K562 (cell line): ENCODE measurements around the gene AFDN. TPM values are rescaled to one million over a fixed set of nuclear protein-coding genes. Genes with fewer than 3 reads are reported as not detected.

ENCODE experiments used
- ATAC-seq: fragments of 200-7000 bp; cut with Tn5 transposase; 3 replicates; pipeline ENCODE4 v1.9.1; 2020; ENCODE audit warnings: moderate library complexity
- BruUV-seq: library from RNA; stranded (reverse); fragments of 400-500 nt; replicated peaks from 2 replicates; lab custom pipeline; 2021; lab: Mats Ljungman, UMichigan
- CTCF ChIA-PET: fragments of 300-600 bp; formaldehyde crosslinking; extraction: SDS; loops from one replicate; lab custom pipeline; 2021; ENCODE audit warnings: low intra/inter-chr PET ratio; lab: Yijun Ruan, JAX
- POLR2A ChIA-PET: fragments of 300-600, 350-650 bp; sonication (Branson Sonifier 250); formaldehyde crosslinking; extraction: SDS; loops from one replicate; lab custom pipeline; 2021; ENCODE audit warnings: antibody characterized with exemption, inconsistent platforms; lab: Yijun Ruan, JAX
- DNase-seq, 4 experiments: peaks; one replicate each; pipeline versions ENCODE4 v3.0.0 to v3.0.0-alpha.2; 2011 to 2018; ENCODE audit warnings: low spot score in 3 of 4, mixed read lengths in 3 of 4; ENCODE audit errors: extremely low read depth in 1 of 4
- FAIRE-seq: peaks from 2 replicates; lab custom pipeline; 2011; peaks lifted over from hg19 to GRCh38; lab: Jason Lieb, UNC
- H2AFZ ChIP-seq: 2 replicates; pipeline ENCODE4 v1.6.0; 2011; ENCODE audit warnings: low read depth, low read length, control low read depth, inconsistent platforms
- H3K27ac ChIP-seq: fragments of 200-600 bp; 3 replicates; pipeline ENCODE4 v1.8.0; 2011; ENCODE audit warnings: low read depth, mild to moderate bottlenecking, control low read depth, inconsistent platforms, low read length, moderate library complexity, mixed read lengths; ENCODE audit errors: extremely low read depth
- H3K27me3 ChIP-seq, 2 experiments: fragments of 300-600 bp in 1 of 2; 2 replicates in 1 of 2; 3 replicates in 1 of 2; pipeline versions ENCODE4 v1.6.0 to v1.8.0; 2011; ENCODE audit warnings: inconsistent platforms in 2 of 2, low read length in 2 of 2, mild to moderate bottlenecking in 1 of 2, mixed read lengths in 1 of 2, moderate library complexity in 1 of 2; ENCODE audit not compliant: control insufficient read depth in 2 of 2, insufficient read depth in 2 of 2
- H3K36me3 ChIP-seq: fragments of 300-600 bp; 3 replicates; pipeline ENCODE4 v1.8.0; 2011; ENCODE audit warnings: mild to moderate bottlenecking, low read length, inconsistent platforms; ENCODE audit not compliant: control insufficient read depth, insufficient read depth
- H3K4me1 ChIP-seq, 2 experiments: fragments of 200-600 bp in 1 of 2; replicated peaks in 1 of 2; 2 replicates in 1 of 2; 3 replicates in 1 of 2; pipeline versions ENCODE4 v1.5.1 to v1.8.0; 2011; ENCODE audit warnings: inconsistent platforms in 2 of 2, low read length in 2 of 2, mild to moderate bottlenecking in 1 of 2, mixed read lengths in 1 of 2, moderate library complexity in 1 of 2; ENCODE audit not compliant: control insufficient read depth in 2 of 2, insufficient read depth in 2 of 2
- H3K4me2 ChIP-seq: 2 replicates; pipeline ENCODE4 v1.6.1; 2011; ENCODE audit warnings: low read length, control low read depth, inconsistent platforms, mixed read lengths; ENCODE audit not compliant: insufficient read depth
- H3K4me3 ChIP-seq: fragments of 200-600 bp; sonication (generic), shearing (Covaris generic); 2 replicates; pipeline ENCODE4 v1.5.1; 2016; ENCODE audit warnings: control low read depth, inconsistent platforms
- H3K79me2 ChIP-seq: fragments of 200-600 bp; 3 replicates; pipeline ENCODE4 v1.8.0; 2011; ENCODE audit warnings: low read length, inconsistent platforms; ENCODE audit not compliant: control insufficient read depth, insufficient read depth
- H3K9ac ChIP-seq, 2 experiments: 2 replicates each; pipeline versions ENCODE4 v1.6.0 to v1.6.1; 2011; ENCODE audit warnings: low read depth in 2 of 2, low read length in 2 of 2, control low read depth in 1 of 2, inconsistent platforms in 1 of 2, mild to moderate bottlenecking in 1 of 2, mixed read lengths in 1 of 2; ENCODE audit not compliant: insufficient read depth in 1 of 2
- H3K9me1 ChIP-seq: one replicate; pipeline ENCODE4 v1.6.0; 2011; ENCODE audit warnings: inconsistent platforms, mild to moderate bottlenecking, low read length, moderate library complexity; ENCODE audit not compliant: control insufficient read depth, insufficient read depth
- H3K9me3 ChIP-seq: replicated peaks from 2 replicates; pipeline ENCODE4 v1.5.1; 2011; ENCODE audit warnings: low read depth, low read length, inconsistent platforms; ENCODE audit not compliant: control insufficient read depth, insufficient read depth
- H4K20me1 ChIP-seq: replicated peaks from 2 replicates; pipeline ENCODE4 v1.6.1; 2011; ENCODE audit warnings: low read length, inconsistent platforms, mixed read lengths; ENCODE audit not compliant: control insufficient read depth, insufficient read depth
- KDM5B ChIP-seq: fragments of 200-600 bp; sonication (generic); IDR thresholded peaks from 2 replicates; pipeline ENCODE4 v1.6.1; 2012; ENCODE audit warnings: low read depth, mild to moderate bottlenecking, moderate library complexity, low read length, control low read depth, inconsistent platforms; ENCODE audit not compliant: insufficient replicate concordance
- KLF1 ChIP-seq: fragments of 450-650 bp; IDR thresholded peaks from 2 replicates; pipeline ENCODE4 v1.6.1; 2016; ENCODE audit warnings: missing genetic modification characterization, missing compliant biosample characterization
- MAZ ChIP-seq, 2 experiments: fragments of 450-650 bp in 1 of 2; sonication (generic) in 1 of 2; formaldehyde crosslinking; IDR thresholded peaks in 1 of 2; conservative IDR thresholded peaks in 1 of 2; 2 replicates each; pipeline versions ENCODE4 v1.4.0 to v1.5.0; 2020; ENCODE audit warnings: mild to moderate bottlenecking in 1 of 2, missing genetic modification reagents in 1 of 2
- NFIX ChIP-seq: fragments of 250-450 bp; sonication (Bioruptor Pico); IDR thresholded peaks from 2 replicates; pipeline ENCODE4 v1.4.0; 2020; ENCODE audit warnings: low read depth, mild to moderate bottlenecking, moderate library complexity
- PBX2 ChIP-seq, 2 experiments: IDR thresholded peaks in 1 of 2; conservative IDR thresholded peaks in 1 of 2; 2 replicates each; pipeline ENCODE4 v1.6.1; 2016; ENCODE audit warnings: low read depth in 2 of 2, mild to moderate bottlenecking in 1 of 2, missing compliant biosample characterization in 1 of 2, missing genetic modification characterization in 1 of 2, moderate library complexity in 1 of 2
- POLR2G ChIP-seq: fragments of 200-400 bp; formaldehyde crosslinking; IDR thresholded peaks from 2 replicates; pipeline ENCODE4 v1.6.1; 2017; ENCODE audit warnings: low read depth, mild to moderate bottlenecking, antibody characterized with exemption, low read length, moderate library complexity
- RBM34 ChIP-seq: fragments of 200-400 bp; formaldehyde crosslinking; IDR thresholded peaks from 2 replicates; pipeline ENCODE4 v1.6.1; 2018; ENCODE audit warnings: low read length, borderline replicate concordance; ENCODE audit not compliant: insufficient read depth
- SMAD4 ChIP-seq: fragments of 250-450 bp; sonication (Bioruptor Pico); conservative IDR thresholded peaks from 2 replicates; pipeline ENCODE4 v1.8.0; 2021; ENCODE audit warnings: inconsistent platforms, mild to moderate bottlenecking, moderate library complexity
- WGBS: fragments of 100-300 bp; shearing (Covaris generic); methylation state at CpG from one replicate; pipeline ENCODE4 v1.1.6; 2016; ENCODE audit warnings: low coverage, mixed read lengths; ENCODE audit not compliant: insufficient coverage; ENCODE audit errors: missing lambda C conversion rate; 5-methylcytosine and 5-hydroxymethylcytosine counted together
- in situ Hi-C: fragments of 300-500 bp; cut with MboI; formaldehyde crosslinking; loops from 4 replicates; pipeline ENCODE4 v1.15.0; 2018; ENCODE audit warnings: inconsistent platforms, mixed read lengths
- intact Hi-C: fragments of 100-400 bp; cut with micrococcal nuclease; formaldehyde crosslinking; loops from 2 replicates; pipeline ENCODE4 v1.14.2; 2022
- polyA plus RNA-seq, 8 experiments: library from polyadenylated mRNA; depleted of rRNA in 4 of 8; stranded (reverse) in 5 of 8; unstranded in 3 of 8; fragments of >200 nt; fragmentation: Nextera tagmentation in 2 of 8; fragmentation: Illumina TruSeq in 1 of 8; extraction: Ambion mirVana in 2 of 8; extraction: Trizol in 1 of 8; gene quantifications; 2 replicates each; pipeline versions ENCODE4 v1.2.1 to v1.2.3, GENCODE V29; 2011 to 2014; ENCODE audit warnings: inconsistent platforms in 1 of 8, missing spikeins in 1 of 8
- total RNA-seq, 7 experiments: library from RNA; depleted of rRNA in 6 of 7; stranded (reverse); fragments of >200 nt in 6 of 7; fragmentation: Illumina TruSeq in 2 of 7; extraction: Trizol in 2 of 7; gene quantifications; 2 replicates each; pipeline versions ENCODE4 v1.2.1 to v1.2.3, GENCODE V29; 2011 to 2021; ENCODE audit warnings: low replicate concordance in 1 of 7

The AFDN gene
- total and polyA plus RNA-seq, 9 of the 15 experiments (the other 6 are each of a cell fraction or from before 2014, with no cell fraction given): 7.2 to 129 (median 105) TPM

GRCh38 chr6:167937301-167937700 is 110.6 kb downstream of the AFDN start:
- BruUV-seq: no TSS peak
- H2AFZ ChIP-seq: no peak overlapping the region
- in situ Hi-C loops (no loop called here), intact Hi-C loops (no loop called here)
- H3K4me2 ChIP-seq: no peak overlapping the region
- no peak for ATAC-seq
- POLR2A ChIA-PET: interaction anchor here (1.4 kb wide), 1 partner anchor 11 kb away, joined by 6 read pairs; no protein-coding TSS in a partner anchor
- no peaks in the 10 kb centered on the region for H3K9me3 ChIP-seq
- H3K9me1 ChIP-seq: peaks cover 8% of the 10 kb centered on the region
- H4K20me1 ChIP-seq: no peaks in the 10 kb centered on the region; the same call in 1 of the 2 replicates
- peaks cover 47% of the 10 kb centered on the region for H3K36me3 ChIP-seq
- no peak for TF ChIP-seq SMAD4 (CRISPR knock-in tag)
- TF ChIP-seq PBX2 (CRISPR knock-in tag; IDR thresholded peaks at IDR 0.05; ENCODE audit: low read depth): no peak
- no peak for TF ChIP-seq PBX2 (tag; conservative IDR thresholded peaks at IDR 0.05; ENCODE audit: low read depth)
- no peak for TF ChIP-seq MAZ (CRISPR knock-in tag; conservative IDR thresholded peaks at IDR 0.05 in 1 of 2, IDR thresholded peaks at IDR 0.05 in 1 of 2)
- TF ChIP-seq NFIX (CRISPR knock-in tag): no peak
- no peak for TF ChIP-seq POLR2G
- TF ChIP-seq RBM34: no peak
- TF ChIP-seq KLF1 (tag): no peak
- no peak for TF ChIP-seq KDM5B
- H3K9ac ChIP-seq: no peak overlapping the region
- H3K27me3 ChIP-seq: no peaks in the 10 kb centered on the region
- no peaks in the 10 kb centered on the region for H3K4me1 ChIP-seq
- CTCF ChIA-PET: no interaction called here
- H3K79me2 ChIP-seq: no peaks in the 10 kb centered on the region
- H3K27ac ChIP-seq: no peak overlapping the region
- FAIRE-seq: no peak
- WGBS: 88% methylated on average over 2 of the region's 2 CpGs
- DNase-seq: no peak
- no peak overlapping the region for H3K4me3 ChIP-seq
